ENCODE measurements around the gene FAM118B. TPM values are rescaled to one million over a fixed set of nuclear protein-coding genes. Genes with fewer than 3 reads are reported as not detected.

FAM118B gene
- total and polyA plus RNA-seq, 4 donors = 3.7 to 12.0 (median 6.6) TPM

- H3K4me1 ChIP-seq (ENCODE audit: control insufficient read depth in 4 of 4, insufficient read depth in 4 of 4, low read length in 3 of 4) = peaks cover 8 to 50% (median 38%) of the 10 kb centered on the region in 4 donors
- DNase-seq (ENCODE audit: low spot score) = no peak
- no peak overlapping the region for H3K9ac ChIP-seq (ENCODE audit: low read depth in 1 of 2, low read length in 2 of 2)
- no peak for TF ChIP-seq EGR1 (IDR thresholded peaks at IDR 0.05; ENCODE audit: low read depth in 2 of 2)
- TF ChIP-seq ZBTB33 (IDR thresholded peaks at IDR 0.05) = no peak
- TF ChIP-seq TAF1 (conservative IDR thresholded peaks at IDR 0.05) = no peak
- no peak for TF ChIP-seq FOXA2 (IDR thresholded peaks at IDR 0.05)
- no peak for TF ChIP-seq MAX (IDR thresholded peaks at IDR 0.05)
- TF ChIP-seq RAD21 (IDR thresholded peaks at IDR 0.05) = no peak
- no peak for TF ChIP-seq NR2F2 (IDR thresholded peaks at IDR 0.05)
- no peak for TF ChIP-seq FOXA1 (IDR thresholded peaks at IDR 0.05)
- no peaks in the 10 kb centered on the region for H3K36me3 ChIP-seq (ENCODE audit: control insufficient read depth in 4 of 4, insufficient read depth in 3 of 4, low read depth in 1 of 4, low read length in 3 of 4)
- H3K4me3 ChIP-seq (ENCODE audit: low read depth in 1 of 3, low read length in 3 of 3) = peak overlapping the region in 1 of 3 donors; percentile 63
- 93% methylated on average over 10 of the region's 10 CpGs for WGBS
- H3K27me3 ChIP-seq (ENCODE audit: control insufficient read depth in 4 of 4, insufficient read depth in 4 of 4, low read length in 3 of 4) = no peaks in the 10 kb centered on the region
- H3K9me3 ChIP-seq (ENCODE audit: control insufficient read depth in 4 of 4, low read length in 3 of 4) = no peaks in the 10 kb centered on the region
- peak overlapping the region; percentile 21 to 97 for H3K27ac ChIP-seq (ENCODE audit: low read depth in 1 of 2, low read length in 2 of 2)
Measured at GRCh38 chr11:126281666-126282175, 70.1 kb downstream of the FAM118B start.

- TF ChIP-seq TAF1 (conservative IDR thresholded peaks at IDR 0.05) = peak; percentile 26
- no peak for TF ChIP-seq RAD21 (IDR thresholded peaks at IDR 0.05)
- no peak for TF ChIP-seq MAX (IDR thresholded peaks at IDR 0.05)
- no peak for TF ChIP-seq FOXA1 (IDR thresholded peaks at IDR 0.05)
- TF ChIP-seq ATF3 (IDR thresholded peaks at IDR 0.05) = no peak
- H3K4me1 ChIP-seq (ENCODE audit: control insufficient read depth in 4 of 4, insufficient read depth in 4 of 4, low read length in 3 of 4) = peaks cover 7 to 44% (median 32%) of the 10 kb centered on the region in 4 donors
- WGBS = 5% methylated on average over 15 of the region's 15 CpGs
Measured at GRCh38 chr11:126282361-126282735, 70.8 kb downstream of the FAM118B start.

GRCh38 chr11:126282736-126283591 lies 71.4 kb downstream of the FAM118B start, which contains the start of gene TIRAP:
Gene TIRAP (plus strand): TSS chr11:126283093. CDS start chr11:126290895, 7,802 bp downstream.
- TF ChIP-seq ZBTB33 (IDR thresholded peaks at IDR 0.05) = no peak
- TF ChIP-seq ATF3 (IDR thresholded peaks at IDR 0.05) = no peak
- no peak for TF ChIP-seq CTCF (IDR thresholded peaks at IDR 0.05; ENCODE audit: low read depth, low read length, missing input control)
- peak; percentile 81 for TF ChIP-seq TAF1 (conservative IDR thresholded peaks at IDR 0.05)
- TF ChIP-seq FOXA1 (IDR thresholded peaks at IDR 0.05) = no peak
- peak in 1 of 2 donors; percentile 14 for TF ChIP-seq RAD21 (IDR thresholded peaks at IDR 0.05)
- TF ChIP-seq NR2F2 (IDR thresholded peaks at IDR 0.05) = peak; percentile 35
- peak in 1 of 2 donors; percentile 81 for TF ChIP-seq RXRA (IDR thresholded peaks at IDR 0.05)
- TF ChIP-seq REST (IDR thresholded peaks at IDR 0.05) = peak; percentile 72
- H3K9ac ChIP-seq (ENCODE audit: low read depth in 1 of 2, low read length in 2 of 2) = peak within 1 kb of the TSS; percentile 62 to 85
- peak within 1 kb of the TSS; percentile 63 to 89 (median 74) for H3K4me3 ChIP-seq (ENCODE audit: low read depth in 1 of 3, low read length in 3 of 3)
- H3K27me3 ChIP-seq (ENCODE audit: control insufficient read depth in 4 of 4, insufficient read depth in 4 of 4, low read length in 3 of 4) = no peaks in the 10 kb centered on the region
- peaks cover 7 to 38% (median 26%) of the 10 kb centered on the region in 4 donors for H3K4me1 ChIP-seq (ENCODE audit: control insufficient read depth in 4 of 4, insufficient read depth in 4 of 4, low read length in 3 of 4)
- H3K9me3 ChIP-seq (ENCODE audit: control insufficient read depth in 4 of 4, low read length in 3 of 4) = no peaks in the 10 kb centered on the region
- H3K36me3 ChIP-seq (ENCODE audit: control insufficient read depth in 4 of 4, insufficient read depth in 3 of 4, low read depth in 1 of 4, low read length in 3 of 4) = no peaks in the 10 kb centered on the region
- DNase-seq (ENCODE audit: low spot score) = peak; percentile 69
- H3K27ac ChIP-seq (ENCODE audit: low read depth in 1 of 2, low read length in 2 of 2) = peak within 1 kb of the TSS; percentile 88 to 97
- under 1% methylated on average over 82 of the region's 82 CpGs for WGBS

More at GRCh38 chr11:126282361-126282735, 70.8 kb downstream of the FAM118B start:
- no peak for DNase-seq (ENCODE audit: low spot score)
- Histone ChIP-seq H3K27me3 (ENCODE audit: control insufficient read depth in 4 of 4, insufficient read depth in 4 of 4, low read length in 3 of 4) (no peaks in the 10 kb centered on the region), H3K36me3 (ENCODE audit: control insufficient read depth in 4 of 4, insufficient read depth in 3 of 4, low read depth in 1 of 4, low read length in 3 of 4) (no peaks in the 10 kb centered on the region), H3K4me3 (ENCODE audit: low read depth in 1 of 3, low read length in 3 of 3) (peak overlapping the region; percentile 63 to 89 (median 74)), H3K27ac (ENCODE audit: low read depth in 1 of 2, low read length in 2 of 2) (peak overlapping the region; percentile 88 to 97), H3K9me3 (ENCODE audit: control insufficient read depth in 4 of 4, low read length in 3 of 4) (no peaks in the 10 kb centered on the region), H3K9ac (ENCODE audit: low read depth in 1 of 2, low read length in 2 of 2) (peak overlapping the region; percentile 62 to 85)
